Measurements from ENCODE around the gene LLCFC1.

LLCFC1 gene

GRCh38 chr7:142939226-142939910, at the start of gene LLCFC1:
Gene LLCFC1 (plus strand): TSS chr7:142939484. CDS start chr7:142939622, 138 bp downstream.
- DNase-seq, result no peak

- no peak for DNase-seq
Observed at GRCh38 chr7:142889816-142890215, 49.5 kb upstream of the LLCFC1 start.

- no peak for DNase-seq
Observed at GRCh38 chr7:142890874-142891485, 48.3 kb upstream of the LLCFC1 start.

- no peak for DNase-seq
Observed at GRCh38 chr7:142891490-142892082, 47.7 kb upstream of the LLCFC1 start.

GRCh38 chr7:142892951-142893350, 46.3 kb upstream of the LLCFC1 start:
- DNase-seq, result no peak

- no peak for DNase-seq
Observed at GRCh38 chr7:142894112-142894984, 44.9 kb upstream of the LLCFC1 start.

GRCh38 chr7:142894985-142895593, 44.2 kb upstream of the LLCFC1 start:
- DNase-seq, result no peak

GRCh38 chr7:142896151-142896550, 43.1 kb upstream of the LLCFC1 start:
- DNase-seq, result no peak

GRCh38 chr7:142896741-142897379, 42.4 kb upstream of the LLCFC1 start:
- no peak for DNase-seq

- DNase-seq, result no peak
Observed at GRCh38 chr7:142897691-142898090, 41.6 kb upstream of the LLCFC1 start.

- DNase-seq, result no peak
Observed at GRCh38 chr7:142898377-142899170, 40.7 kb upstream of the LLCFC1 start.

- DNase-seq, result no peak
Observed at GRCh38 chr7:142899661-142900060, 39.6 kb upstream of the LLCFC1 start.

- no peak for DNase-seq
Observed at GRCh38 chr7:142901426-142902259, 37.6 kb upstream of the LLCFC1 start.

- no peak for DNase-seq
Observed at GRCh38 chr7:142904128-142904527, 35.2 kb upstream of the LLCFC1 start.

GRCh38 chr7:142905759-142906158, 33.5 kb upstream of the LLCFC1 start:
- DNase-seq, result no peak

- no peak for DNase-seq
Observed at GRCh38 chr7:142906643-142907042, 32.6 kb upstream of the LLCFC1 start.

- no peak for DNase-seq
Observed at GRCh38 chr7:142908290-142908689, 31.0 kb upstream of the LLCFC1 start.

- DNase-seq, result no peak
Observed at GRCh38 chr7:142908921-142909890, 30.1 kb upstream of the LLCFC1 start.

GRCh38 chr7:142910031-142910433, 29.3 kb upstream of the LLCFC1 start:
- DNase-seq, result no peak

Data from NCI-H1436 (cell line).